Natural killer cell treated with Interleukin-12 subunit alpha and Interleukin-12 subunit beta and Interleukin-15 and Interleukin-18, amount 100 ng/mL, for 72 hours (primary cell): ENCODE results near the gene TMEM184A. TPM values are rescaled to one million over a fixed set of nuclear protein-coding genes. Genes with fewer than 3 reads are reported as not detected.
A peak's percentile ranks its signal among the peaks of the same experiment; 100 is the strongest.

Source experiments
- ATAC-seq, 2 donors: fragments of 150-1000 bp; cut with Tn5 transposase in 1 of 2; sonication (Bioruptor Pico), chemical (Tn5 transposase) in 1 of 2; 2 replicates each; pipeline ENCODE4 v1.10.0; 2021
- DNase-seq: peaks from one replicate; pipeline ENCODE4 v3.0.0; 2022; ENCODE audit warnings: low spot score
- H3K27ac Mint-ChIP-seq, 2 donors: 1 replicate in 1 of 2; 2 replicates in 1 of 2; pipeline ENCODE4 v1.8.0; 2022; ENCODE audit warnings: mixed read lengths in 2 of 2, mild to moderate bottlenecking in 1 of 2, moderate library complexity in 1 of 2
- H3K27me3 Mint-ChIP-seq, 2 donors: 1 replicate in 1 of 2; 2 replicates in 1 of 2; pipeline ENCODE4 v1.8.0; 2022; ENCODE audit warnings: mixed read lengths in 2 of 2
- H3K36me3 Mint-ChIP-seq: one replicate; pipeline ENCODE4 v1.8.0; 2022; ENCODE audit warnings: mixed read lengths
- H3K4me1 Mint-ChIP-seq, 2 donors: 1 replicate in 1 of 2; 2 replicates in 1 of 2; pipeline ENCODE4 v1.8.0; 2022; ENCODE audit warnings: low read depth in 2 of 2, mixed read lengths in 2 of 2, mild to moderate bottlenecking in 1 of 2
- H3K4me3 Mint-ChIP-seq: one replicate; pipeline ENCODE4 v1.8.0; 2022; ENCODE audit warnings: mixed read lengths
- H3K9me3 Mint-ChIP-seq: 2 replicates; pipeline ENCODE4 v1.8.0; 2022; ENCODE audit warnings: mixed read lengths
- total RNA-seq, 2 donors: library from RNA; stranded (reverse); gene quantifications; one replicate each; pipeline ENCODE4 v1.2.3, GENCODE V29; 2022

Gene TMEM184A
- total RNA-seq, 2 donors from 2014 or later = not detected

DNA sequence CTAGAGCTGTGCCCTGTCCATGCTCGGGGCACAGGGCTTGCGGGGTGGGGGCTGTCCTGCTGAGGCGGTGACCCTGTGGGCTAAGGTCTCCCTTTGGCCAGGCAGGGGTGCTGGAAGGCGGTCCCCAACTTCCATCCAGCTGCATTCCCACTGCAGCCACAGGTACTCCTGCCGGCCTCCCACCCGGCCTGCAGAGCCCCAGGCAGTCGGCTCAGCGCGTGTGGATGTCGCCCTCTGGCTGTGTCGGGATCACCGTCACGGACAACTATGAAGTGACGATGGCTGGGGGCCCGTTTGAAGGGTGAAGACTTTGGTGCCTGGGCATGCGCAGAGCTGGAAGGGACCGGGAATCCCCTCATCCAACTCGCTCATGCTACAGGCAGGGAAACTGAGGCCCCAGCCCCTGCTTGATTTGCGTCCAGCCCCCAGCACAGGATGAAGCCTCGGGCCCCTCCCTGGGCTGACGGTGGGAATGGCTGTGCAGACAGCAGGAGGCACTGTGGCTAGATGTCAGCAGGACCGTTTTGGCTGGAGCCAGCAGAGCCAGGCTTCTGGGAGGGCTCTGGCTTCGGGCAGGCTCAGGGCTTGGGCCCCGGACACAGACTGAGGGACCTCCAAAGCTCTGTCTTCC is 2.3 kb upstream of the TMEM184A start:
- ATAC-seq (no peak), DNase-seq (peak; percentile 56)
- Mint-ChIP-seq H3K4me3 (no peak overlapping the region), H3K27ac (no peak overlapping the region), H3K36me3 (no peaks in the 10 kb centered on the region), H3K27me3 (no peaks in the 10 kb centered on the region), H3K4me1 (no peaks in the 10 kb centered on the region), H3K9me3 (no peaks in the 10 kb centered on the region)

DNA sequence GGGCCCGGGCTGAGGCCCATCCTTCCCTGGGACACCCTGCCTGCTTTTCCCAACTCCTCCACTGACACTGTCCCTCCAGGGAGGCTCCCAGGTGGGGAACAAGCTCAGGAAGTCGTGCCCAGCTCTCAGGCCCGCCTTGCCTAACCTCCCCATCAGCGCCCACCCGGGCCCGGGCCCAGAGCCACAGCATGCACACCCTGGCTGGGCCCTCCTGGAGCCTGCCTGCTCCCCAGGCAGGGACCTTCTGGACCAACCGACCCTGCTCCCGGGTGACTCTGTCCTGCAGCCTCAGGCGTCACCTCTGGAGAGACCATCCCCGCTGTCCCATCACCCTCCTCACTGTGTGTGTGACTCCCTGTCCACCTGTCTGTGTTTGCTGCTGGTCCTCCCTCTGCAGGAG is 1.8 kb upstream of the TMEM184A start:
- H3K4me1 Mint-ChIP-seq = no peaks in the 10 kb centered on the region
- no peak overlapping the region for H3K27ac Mint-ChIP-seq
- ATAC-seq (peak in 1 of 2 donors; percentile 3), DNase-seq (no peak)
- no peaks in the 10 kb centered on the region for H3K9me3 Mint-ChIP-seq
- no peaks in the 10 kb centered on the region for H3K36me3 Mint-ChIP-seq
- H3K4me3 Mint-ChIP-seq = no peak overlapping the region
- no peaks in the 10 kb centered on the region for H3K27me3 Mint-ChIP-seq

DNA sequence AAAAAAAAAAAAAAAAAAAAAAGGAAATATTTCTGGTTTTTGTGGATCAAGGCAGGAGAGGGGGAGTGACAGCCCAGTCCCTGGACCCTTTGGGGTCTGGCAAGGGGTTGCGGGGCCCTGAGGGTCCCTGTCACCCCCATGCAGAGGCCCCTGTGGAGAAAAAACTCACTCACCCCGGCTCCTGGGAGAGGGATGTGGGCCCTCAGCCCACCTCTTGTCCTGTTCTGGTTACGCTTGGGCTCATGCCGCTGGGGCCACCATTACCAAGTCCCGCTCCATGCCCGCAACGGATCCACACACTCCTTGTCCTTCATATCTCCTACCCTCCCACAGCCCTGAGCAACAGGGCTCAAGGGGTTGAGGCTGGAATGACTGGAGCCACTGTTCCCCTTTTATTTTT is 1.0 kb upstream of the TMEM184A start:
- H3K4me3 Mint-ChIP-seq = no peak overlapping the region
- H3K4me1 Mint-ChIP-seq = no peaks in the 10 kb centered on the region
- H3K9me3 Mint-ChIP-seq = no peaks in the 10 kb centered on the region
- H3K36me3 Mint-ChIP-seq = no peaks in the 10 kb centered on the region
- no peak overlapping the region for H3K27ac Mint-ChIP-seq
- no peak for ATAC-seq
- DNase-seq = no peak
- no peaks in the 10 kb centered on the region for H3K27me3 Mint-ChIP-seq

DNA sequence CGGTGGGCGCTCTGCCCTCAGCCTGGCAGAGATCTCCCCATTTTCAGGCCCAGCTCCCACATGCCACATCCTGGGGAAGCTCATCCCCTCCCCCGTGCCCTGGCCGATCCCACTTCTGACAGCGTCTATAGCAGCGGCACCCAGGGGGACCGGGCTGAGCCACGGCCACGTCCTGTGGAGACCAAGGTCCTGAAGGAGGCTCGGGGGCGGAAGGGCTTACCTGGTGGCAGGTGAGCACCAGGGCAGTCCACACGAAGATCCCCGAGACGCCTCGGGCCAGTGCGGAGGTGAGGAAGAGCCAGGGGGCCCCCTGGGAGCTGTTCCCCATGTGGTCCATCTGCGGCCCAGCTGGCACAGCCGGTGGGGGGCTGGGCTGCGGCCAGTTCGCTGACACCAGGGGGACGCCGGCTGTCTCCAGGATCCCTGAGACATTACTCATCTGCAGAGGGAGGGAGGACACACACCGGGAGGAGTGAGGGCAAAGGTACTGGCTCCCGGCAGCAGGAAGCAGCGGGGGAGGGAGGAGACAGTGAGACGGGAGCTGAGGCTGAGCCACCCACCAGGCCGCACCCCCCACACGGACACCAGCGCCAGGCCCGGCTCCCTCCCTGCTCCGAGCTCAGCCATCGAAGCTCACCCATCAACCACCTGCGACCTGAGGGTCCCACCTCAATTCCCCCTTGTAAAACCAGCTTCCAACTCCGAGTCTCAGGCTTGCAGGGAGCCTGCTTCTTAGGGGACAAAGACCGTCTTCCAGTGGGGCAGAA is 776 bp downstream of the TMEM184A start:
- no peak for ATAC-seq
- H3K9me3 Mint-ChIP-seq = no peaks in the 10 kb centered on the region
- H3K27me3 Mint-ChIP-seq = no peaks in the 10 kb centered on the region
- H3K36me3 Mint-ChIP-seq = no peaks in the 10 kb centered on the region
- no peak overlapping the region for H3K4me3 Mint-ChIP-seq
- DNase-seq = no peak
- no peaks in the 10 kb centered on the region for H3K4me1 Mint-ChIP-seq
- H3K27ac Mint-ChIP-seq = no peak overlapping the region

DNA sequence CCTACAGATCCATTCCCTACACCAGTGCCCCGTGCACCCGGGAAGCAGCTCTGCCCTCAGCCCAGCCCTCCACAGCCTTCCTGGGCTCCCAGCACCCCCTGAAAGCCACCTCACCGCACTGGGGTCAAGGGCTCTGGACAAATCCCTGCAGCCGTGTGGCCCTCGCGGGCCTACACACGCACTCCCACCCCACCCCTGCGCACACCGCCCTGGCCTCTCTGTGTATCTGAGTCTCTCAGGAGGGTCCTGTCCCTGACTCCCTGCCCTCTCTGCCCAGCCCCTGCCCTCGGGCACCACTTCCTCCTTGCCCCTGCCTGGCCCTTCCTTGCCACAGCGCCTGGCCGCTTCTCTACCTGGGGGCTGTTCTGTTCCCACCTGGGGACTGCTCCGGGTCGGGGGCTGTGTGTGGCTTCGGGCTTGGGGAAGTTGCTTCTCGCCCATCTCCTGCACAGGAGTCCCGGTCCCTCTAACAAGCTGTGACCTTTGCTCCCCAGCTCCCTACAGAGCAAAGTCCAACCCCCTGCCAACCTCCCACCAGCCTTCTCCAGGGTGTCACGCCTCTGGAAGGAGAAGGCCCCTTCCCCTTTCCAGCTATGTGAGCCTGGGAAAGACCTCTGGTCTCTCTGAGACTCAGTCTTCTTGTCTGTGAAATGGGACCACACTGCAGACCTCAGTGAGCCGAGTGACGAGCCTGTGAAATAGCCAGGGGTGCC is 1.5 kb downstream of the TMEM184A start:
- Mint-ChIP-seq H3K9me3 (no peaks in the 10 kb centered on the region), H3K27me3 (no peaks in the 10 kb centered on the region), H3K36me3 (no peaks in the 10 kb centered on the region), H3K4me3 (no peak overlapping the region), H3K27ac (no peak overlapping the region), H3K4me1 (no peaks in the 10 kb centered on the region)
- DNase-seq (no peak), ATAC-seq (no peak)

DNA sequence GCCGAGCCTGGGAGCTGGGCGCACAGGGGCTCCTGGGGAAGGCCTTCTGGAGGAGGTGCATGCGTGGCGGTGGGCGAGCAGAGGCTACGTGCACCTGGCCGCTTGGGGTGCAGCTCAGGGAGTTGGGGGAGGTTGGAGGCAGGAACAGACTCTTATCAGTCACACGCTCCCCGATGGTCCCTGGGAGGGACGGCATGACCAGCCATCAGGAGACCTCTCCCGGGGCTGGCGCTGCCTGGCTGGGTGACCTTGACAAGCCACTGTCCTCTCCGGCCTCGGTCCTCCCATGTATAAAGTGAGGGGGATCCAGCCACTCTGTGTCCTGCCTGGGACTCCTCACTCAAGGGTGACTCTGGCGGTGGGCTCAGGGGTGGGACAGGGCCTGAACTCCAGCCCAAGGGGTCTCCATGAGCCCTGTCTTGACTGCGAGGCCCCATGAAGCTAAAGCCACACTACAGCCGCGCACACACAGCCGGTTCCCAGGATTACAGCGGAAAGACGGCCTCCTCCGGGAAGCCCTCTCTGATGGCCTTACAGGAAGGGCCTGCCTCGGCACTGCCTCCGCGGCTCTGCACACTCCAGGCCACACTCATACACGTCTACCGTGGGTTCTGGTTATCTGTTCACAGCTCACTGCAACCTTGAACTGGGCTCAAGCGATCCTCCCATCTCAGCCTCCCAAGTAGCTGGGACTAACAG is 2.3 kb downstream of the TMEM184A start:
- DNase-seq (no peak), ATAC-seq (no peak)
- Mint-ChIP-seq H3K4me1 (no peaks in the 10 kb centered on the region), H3K36me3 (no peaks in the 10 kb centered on the region), H3K9me3 (no peaks in the 10 kb centered on the region), H3K4me3 (no peak overlapping the region), H3K27me3 (no peaks in the 10 kb centered on the region), H3K27ac (no peak overlapping the region)

DNA sequence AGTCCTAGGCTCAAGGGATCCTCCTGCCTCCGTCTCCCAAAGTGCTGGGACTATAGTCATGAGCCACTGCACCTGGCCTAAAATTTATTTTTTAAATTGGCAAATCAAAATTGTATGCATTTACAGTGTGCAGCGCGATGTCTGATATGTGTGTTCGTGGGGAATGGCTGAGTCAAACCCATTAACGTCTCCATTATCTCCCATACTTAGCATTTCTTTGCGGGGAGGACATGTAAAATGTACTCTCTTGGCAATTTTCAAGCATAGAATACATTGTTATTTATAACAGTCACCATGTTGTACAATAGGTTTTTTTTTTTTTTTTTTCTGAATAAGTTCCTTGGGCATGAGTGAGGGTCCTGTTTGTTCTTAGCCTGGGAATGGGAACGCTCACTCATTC is 3.8 kb downstream of the TMEM184A start:
- no peaks in the 10 kb centered on the region for H3K4me1 Mint-ChIP-seq
- H3K4me3 Mint-ChIP-seq = no peak overlapping the region
- no peak for DNase-seq
- no peaks in the 10 kb centered on the region for H3K9me3 Mint-ChIP-seq
- no peak overlapping the region for H3K27ac Mint-ChIP-seq
- H3K27me3 Mint-ChIP-seq = no peaks in the 10 kb centered on the region
- ATAC-seq = no peak
- H3K36me3 Mint-ChIP-seq = no peaks in the 10 kb centered on the region

DNA sequence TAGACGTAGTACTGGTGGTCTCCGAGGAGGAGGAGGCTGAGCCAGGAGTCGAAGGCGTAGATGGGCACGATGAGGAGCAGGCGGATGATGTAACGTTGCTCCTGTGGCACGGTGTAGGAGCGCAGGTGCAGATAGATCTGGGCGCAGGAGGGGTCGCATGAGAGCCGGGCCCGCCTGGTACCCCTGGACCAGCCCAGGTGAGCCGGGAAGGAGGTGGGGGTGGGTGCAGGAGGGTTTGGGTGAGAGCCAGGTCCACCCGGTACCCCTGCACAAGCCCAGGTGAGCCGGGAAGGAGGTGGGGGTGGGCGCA is 5.2 kb downstream of the TMEM184A start:
- H3K9me3 Mint-ChIP-seq = no peaks in the 10 kb centered on the region
- H3K27ac Mint-ChIP-seq = no peak overlapping the region
- H3K27me3 Mint-ChIP-seq = no peaks in the 10 kb centered on the region
- no peaks in the 10 kb centered on the region for H3K4me1 Mint-ChIP-seq
- ATAC-seq = no peak
- no peaks in the 10 kb centered on the region for H3K36me3 Mint-ChIP-seq
- no peak overlapping the region for H3K4me3 Mint-ChIP-seq
- peak; percentile 56 for DNase-seq

DNA sequence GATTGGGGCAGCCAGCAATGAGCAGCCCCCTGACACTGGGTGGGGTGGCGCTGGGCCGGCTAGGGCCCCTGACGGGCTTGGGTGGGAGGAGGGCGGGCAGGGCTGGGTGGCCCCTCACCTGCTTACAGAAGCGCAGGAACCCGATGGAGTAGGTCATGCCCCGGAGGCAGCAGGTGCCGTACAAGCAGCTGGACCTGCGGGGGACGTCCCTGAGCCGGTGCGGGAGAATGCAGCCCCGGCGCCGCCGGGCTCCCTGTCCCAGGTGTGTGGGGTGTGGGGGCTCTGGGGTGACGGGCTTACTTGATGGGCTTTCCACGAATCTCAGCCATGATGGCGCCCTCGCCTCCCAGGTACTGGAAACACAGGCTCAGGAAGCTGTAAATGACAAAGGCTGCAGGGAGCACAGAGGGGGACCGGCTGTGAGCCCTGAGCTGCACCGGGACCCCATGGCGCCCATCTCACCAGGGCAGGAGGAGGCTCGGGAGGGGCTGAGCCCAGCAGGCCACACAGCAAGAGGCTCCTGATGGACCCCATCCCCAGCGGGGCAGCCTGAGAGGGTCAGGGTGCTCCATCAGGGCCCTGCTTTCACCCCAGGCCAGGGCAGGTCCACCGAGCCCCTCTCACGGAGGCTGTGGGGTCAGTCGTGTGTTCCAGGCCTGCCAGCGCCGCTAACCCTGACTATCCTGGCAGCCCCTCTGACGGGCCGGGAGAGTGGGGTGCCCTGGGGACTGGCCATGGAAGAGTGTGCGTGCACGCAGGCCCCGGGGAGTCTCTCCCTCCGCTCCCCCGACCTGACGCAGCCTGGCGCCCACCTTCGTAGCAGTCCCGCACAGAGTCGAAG is 5.8 kb downstream of the TMEM184A start:
- H3K27ac Mint-ChIP-seq = no peak overlapping the region
- no peaks in the 10 kb centered on the region for H3K9me3 Mint-ChIP-seq
- ATAC-seq = no peak
- no peak for DNase-seq
- H3K36me3 Mint-ChIP-seq = no peaks in the 10 kb centered on the region
- no peaks in the 10 kb centered on the region for H3K27me3 Mint-ChIP-seq
- no peaks in the 10 kb centered on the region for H3K4me1 Mint-ChIP-seq
- no peak overlapping the region for H3K4me3 Mint-ChIP-seq

DNA sequence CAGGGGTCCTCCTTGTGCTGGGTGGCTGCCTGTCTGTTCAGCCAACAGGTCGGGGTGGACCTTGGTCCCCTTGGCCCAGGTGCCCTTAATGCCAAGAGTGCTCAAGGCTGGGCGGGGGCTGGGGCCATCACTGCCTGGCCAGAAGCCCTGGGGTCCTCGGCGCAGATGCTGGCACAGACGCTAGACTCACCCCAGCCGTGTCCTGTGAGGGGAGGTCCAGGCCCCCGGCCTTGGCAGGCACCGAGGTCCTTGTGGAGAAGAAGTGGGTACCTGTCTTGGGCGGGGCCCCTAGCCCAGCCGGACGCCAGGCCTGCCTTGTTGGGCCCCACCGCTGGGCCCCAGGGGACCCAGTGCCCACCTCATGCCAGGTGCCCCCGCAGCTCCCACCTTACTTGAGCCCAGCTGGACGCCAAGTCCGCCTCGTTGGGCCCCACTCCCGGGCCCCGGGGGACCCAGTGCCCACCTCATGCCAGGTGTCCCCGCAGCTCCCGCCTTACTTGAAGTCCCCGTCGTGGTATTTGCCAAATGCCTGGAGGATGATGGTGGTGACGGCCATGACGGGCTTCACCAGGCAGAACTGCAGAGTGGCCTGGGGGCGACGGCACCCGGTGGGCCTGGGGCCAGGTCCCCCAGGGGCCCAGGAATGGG is 6.5 kb downstream of the TMEM184A start:
- Mint-ChIP-seq H3K4me1 (no peaks in the 10 kb centered on the region), H3K27ac (no peak overlapping the region), H3K4me3 (no peak overlapping the region), H3K36me3 (no peaks in the 10 kb centered on the region), H3K27me3 (no peaks in the 10 kb centered on the region), H3K9me3 (no peaks in the 10 kb centered on the region)
- no peak for ATAC-seq
- DNase-seq = no peak

DNA sequence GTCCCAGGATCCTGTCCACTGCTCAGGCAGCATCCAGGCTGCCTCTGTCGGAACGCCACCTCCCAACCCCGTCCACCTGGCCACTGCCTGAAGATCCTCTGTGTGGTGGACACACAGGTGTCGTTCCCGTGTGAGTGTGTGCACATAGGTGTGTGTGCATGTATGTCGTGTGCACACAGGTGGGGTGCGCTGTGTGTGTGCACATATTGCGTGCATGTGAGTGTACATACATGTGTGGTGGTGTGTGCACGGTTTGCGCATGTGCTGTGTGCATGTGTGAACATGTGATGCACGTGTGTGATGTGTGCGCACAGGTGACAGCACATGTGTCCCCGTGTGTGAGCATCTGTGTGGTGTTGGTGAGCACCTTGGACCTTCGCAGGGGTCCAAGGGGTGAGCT is 7.1 kb downstream of the TMEM184A start:
- DNase-seq (no peak), ATAC-seq (no peak)
- Mint-ChIP-seq H3K27ac (no peak overlapping the region), H3K9me3 (no peaks in the 10 kb centered on the region), H3K27me3 (no peaks in the 10 kb centered on the region), H3K4me3 (no peak overlapping the region), H3K4me1 (no peaks in the 10 kb centered on the region), H3K36me3 (no peaks in the 10 kb centered on the region)

DNA sequence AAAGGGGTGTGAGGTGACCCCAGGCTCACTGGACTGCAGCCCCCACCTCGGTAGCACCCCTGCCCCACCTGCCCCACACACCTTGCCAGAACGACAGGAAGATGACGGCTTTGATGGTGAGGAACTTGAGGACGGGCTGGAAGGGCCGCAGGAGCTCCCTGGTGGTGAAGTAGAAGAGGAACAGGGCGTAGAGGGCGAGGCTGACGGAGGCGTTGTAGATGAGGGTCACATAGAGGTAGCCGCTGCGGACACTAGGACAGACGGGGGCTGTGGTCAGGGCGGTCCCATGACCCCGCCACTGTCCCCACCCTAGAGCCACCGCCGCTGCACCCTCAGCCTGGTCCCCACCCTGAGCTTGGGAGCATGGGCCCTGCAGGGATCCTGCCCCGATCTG is 7.6 kb downstream of the TMEM184A start:
- no peaks in the 10 kb centered on the region for H3K9me3 Mint-ChIP-seq
- H3K36me3 Mint-ChIP-seq = no peaks in the 10 kb centered on the region
- no peaks in the 10 kb centered on the region for H3K4me1 Mint-ChIP-seq
- no peaks in the 10 kb centered on the region for H3K27me3 Mint-ChIP-seq
- H3K27ac Mint-ChIP-seq = no peak overlapping the region
- no peak overlapping the region for H3K4me3 Mint-ChIP-seq
- DNase-seq = no peak
- no peak for ATAC-seq

DNA sequence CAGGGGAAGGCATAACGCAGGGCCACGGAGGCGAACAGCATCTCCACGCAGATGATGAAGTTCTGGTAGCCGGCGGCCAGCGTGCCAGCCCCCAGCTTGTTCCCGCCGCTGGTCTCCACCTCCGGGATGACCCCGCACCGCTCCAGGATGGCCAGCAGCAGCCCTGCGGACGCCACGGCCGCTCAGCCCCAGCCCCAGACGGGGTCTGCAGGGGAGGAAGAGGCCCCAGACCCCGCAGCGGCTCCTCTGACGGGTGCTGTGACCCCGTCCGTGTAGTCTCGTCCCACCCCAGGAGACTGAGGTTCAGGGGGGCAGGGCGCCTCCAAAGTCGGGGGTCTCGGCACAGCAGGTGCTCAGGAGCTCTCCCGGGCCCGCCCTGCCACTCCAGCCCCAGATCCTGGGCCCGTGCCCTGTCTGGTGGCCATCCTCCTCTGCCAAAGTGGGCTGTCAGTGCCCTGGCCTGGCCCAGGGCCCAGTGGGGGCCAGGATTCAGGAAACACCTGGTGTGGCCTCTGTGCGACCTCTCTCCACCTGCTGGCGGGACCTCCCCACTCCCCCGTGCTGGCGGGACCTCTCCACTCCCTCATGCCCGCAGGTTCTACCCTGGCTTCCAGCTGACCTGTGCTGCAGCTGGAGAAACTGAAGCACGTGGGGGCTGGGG is 8.1 kb downstream of the TMEM184A start:
- ATAC-seq (no peak), DNase-seq (no peak)
- no peaks in the 10 kb centered on the region for H3K36me3 Mint-ChIP-seq
- no peaks in the 10 kb centered on the region for H3K4me1 Mint-ChIP-seq
- H3K27ac Mint-ChIP-seq = no peak overlapping the region
- no peaks in the 10 kb centered on the region for H3K9me3 Mint-ChIP-seq
- no peak overlapping the region for H3K4me3 Mint-ChIP-seq
- H3K27me3 Mint-ChIP-seq = no peaks in the 10 kb centered on the region
